ENCODE data around the gene INSM1. TPM values are rescaled to one million over a fixed set of nuclear protein-coding genes. Genes with fewer than 3 reads are reported as not detected.

The INSM1 gene
- total and polyA plus RNA-seq, 2 experiments from 2014 or later = 0.55 to 1.2 TPM

GRCh38 chr20:20334489-20334888, 33.4 kb upstream of the INSM1 start (continued):
- TF ChIP-seq ETS1 (IDR thresholded peaks at IDR 0.05) = no peak
- TF ChIP-seq EZH2 (IDR thresholded peaks at IDR 0.05; ENCODE audit: low read depth, unreplicated experiment) = no peak
- no peak for TF ChIP-seq JUNB (IDR thresholded peaks at IDR 0.05; ENCODE audit: unreplicated experiment)
- TF ChIP-seq, protein P1, sequence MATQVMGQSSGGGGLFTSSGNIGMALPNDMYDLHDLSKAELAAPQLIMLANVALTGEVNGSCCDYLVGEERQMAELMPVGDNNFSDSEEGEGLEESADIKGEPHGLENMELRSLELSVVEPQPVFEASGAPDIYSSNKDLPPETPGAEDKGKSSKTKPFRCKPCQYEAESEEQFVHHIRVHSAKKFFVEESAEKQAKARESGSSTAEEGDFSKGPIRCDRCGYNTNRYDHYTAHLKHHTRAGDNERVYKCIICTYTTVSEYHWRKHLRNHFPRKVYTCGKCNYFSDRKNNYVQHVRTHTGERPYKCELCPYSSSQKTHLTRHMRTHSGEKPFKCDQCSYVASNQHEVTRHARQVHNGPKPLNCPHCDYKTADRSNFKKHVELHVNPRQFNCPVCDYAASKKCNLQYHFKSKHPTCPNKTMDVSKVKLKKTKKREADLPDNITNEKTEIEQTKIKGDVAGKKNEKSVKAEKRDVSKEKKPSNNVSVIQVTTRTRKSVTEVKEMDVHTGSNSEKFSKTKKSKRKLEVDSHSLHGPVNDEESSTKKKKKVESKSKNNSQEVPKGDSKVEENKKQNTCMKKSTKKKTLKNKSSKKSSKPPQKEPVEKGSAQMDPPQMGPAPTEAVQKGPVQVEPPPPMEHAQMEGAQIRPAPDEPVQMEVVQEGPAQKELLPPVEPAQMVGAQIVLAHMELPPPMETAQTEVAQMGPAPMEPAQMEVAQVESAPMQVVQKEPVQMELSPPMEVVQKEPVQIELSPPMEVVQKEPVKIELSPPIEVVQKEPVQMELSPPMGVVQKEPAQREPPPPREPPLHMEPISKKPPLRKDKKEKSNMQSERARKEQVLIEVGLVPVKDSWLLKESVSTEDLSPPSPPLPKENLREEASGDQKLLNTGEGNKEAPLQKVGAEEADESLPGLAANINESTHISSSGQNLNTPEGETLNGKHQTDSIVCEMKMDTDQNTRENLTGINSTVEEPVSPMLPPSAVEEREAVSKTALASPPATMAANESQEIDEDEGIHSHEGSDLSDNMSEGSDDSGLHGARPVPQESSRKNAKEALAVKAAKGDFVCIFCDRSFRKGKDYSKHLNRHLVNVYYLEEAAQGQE (IDR thresholded peaks at IDR 0.05; ENCODE audit: unreplicated experiment) = no peak

DNA sequence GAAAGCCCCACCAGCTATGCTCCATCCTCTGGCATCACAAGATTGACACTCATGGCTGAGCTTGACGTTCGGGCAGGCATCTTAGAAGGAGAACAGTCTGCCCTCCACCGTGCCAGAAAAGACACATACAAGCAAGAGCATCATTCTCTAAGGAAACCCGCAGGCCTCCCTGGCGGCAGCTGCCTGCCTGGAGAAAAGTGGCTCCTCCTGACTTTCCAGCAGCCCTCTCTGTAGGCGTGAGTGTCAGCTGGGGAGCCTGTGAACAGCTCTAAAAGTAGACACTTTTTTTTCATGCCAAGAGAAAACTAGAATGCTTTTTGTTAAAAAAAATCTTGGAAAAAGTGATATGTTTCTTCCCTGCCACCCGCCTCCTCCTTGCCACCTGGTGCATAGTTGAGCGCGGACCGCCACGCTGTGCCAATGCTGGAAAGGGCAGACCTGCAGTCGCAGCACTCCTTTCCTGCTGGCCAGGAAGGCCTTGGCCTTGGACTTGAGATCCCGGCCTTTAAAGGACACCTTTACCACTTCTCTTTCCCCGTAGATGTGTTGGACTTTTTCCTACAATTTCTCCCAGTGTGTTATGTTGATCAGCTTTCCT, 29.7 kb upstream of the INSM1 start:
- H2AFZ ChIP-seq = no peak overlapping the region
- no peak overlapping the region for H3K4me3 ChIP-seq
- H3K9me2 ChIP-seq (ENCODE audit: insufficient read depth) = no peaks in the 10 kb centered on the region
- H3K4me1 ChIP-seq (ENCODE audit: insufficient read depth) = no peaks in the 10 kb centered on the region
- H4K20me1 ChIP-seq (replicated peaks; ENCODE audit: insufficient read depth) = no peaks in the 10 kb centered on the region
- H3K4me2 ChIP-seq = no peak overlapping the region
- DNase-seq (ENCODE audit: low spot score) (no peak), ATAC-seq (no peak)
- no peaks in the 10 kb centered on the region; the same call in 2 of the 3 replicates for H3K36me3 Mint-ChIP-seq (ENCODE audit: low read depth)
- no peaks in the 10 kb centered on the region for H3K79me2 ChIP-seq (replicated peaks; ENCODE audit: insufficient read depth)
- H3K27me3 Mint-ChIP-seq (ENCODE audit: insufficient read depth, low read depth, poor library complexity) = peaks cover 2% of the 10 kb centered on the region
- no peaks in the 10 kb centered on the region for H3K36me3 ChIP-seq (ENCODE audit: insufficient read depth)
- H3K27ac Mint-ChIP-seq = no peak overlapping the region
- H3K27me3 ChIP-seq (ENCODE audit: insufficient read depth) = no peaks in the 10 kb centered on the region
- H3K27ac ChIP-seq (ENCODE audit: low read depth) = no peak overlapping the region
- no peaks in the 10 kb centered on the region for H3F3A ChIP-seq (replicated peaks; ENCODE audit: low read depth)
- H3K4me1 Mint-ChIP-seq = no peaks in the 10 kb centered on the region
- no peak overlapping the region for H3K4me3 Mint-ChIP-seq
- peaks cover 10% of the 10 kb centered on the region; the same call in 1 of the 3 replicates for H3K9me3 Mint-ChIP-seq
- TF ChIP-seq EZH2phosphoT487 (IDR thresholded peaks at IDR 0.05; ENCODE audit: unreplicated experiment) = no peak
- no peak for TF ChIP-seq ZNF114 (CRISPR knock-in tag; IDR thresholded peaks at IDR 0.05)
- TF ChIP-seq NANOG (IDR thresholded peaks at IDR 0.05; ENCODE audit: borderline replicate concordance) = no peak
- no peak for TF ChIP-seq STAT1 (IDR thresholded peaks at IDR 0.05; ENCODE audit: unreplicated experiment)
- no peak for TF ChIP-seq ZNF331 (CRISPR knock-in tag; IDR thresholded peaks at IDR 0.05; ENCODE audit: low read depth)
- TF ChIP-seq ZNF462 (CRISPR knock-in tag; IDR thresholded peaks at IDR 0.05) = no peak
- TF ChIP-seq, protein P1 (IDR thresholded peaks at IDR 0.05; ENCODE audit: unreplicated experiment) = no peak

Measured in GM23338 (cell line).